HEK293T (cell line): Measurements from ENCODE around the gene SLC5A10.

Source experiments
- BHLHE40 ChIP-seq: fragments of 450-650 bp; IDR thresholded peaks from 2 replicates; pipeline ENCODE4 v1.6.1; 2016; ENCODE audit warnings: mild to moderate bottlenecking, moderate library complexity, borderline replicate concordance
- ELF4 ChIP-seq: fragments of 450-650 bp; IDR thresholded peaks from 2 replicates; pipeline ENCODE4 v1.6.1; 2017; ENCODE audit warnings: antibody characterized with exemption
- FOXA1 ChIP-seq: fragments of 450-650 bp; IDR thresholded peaks from 2 replicates; pipeline ENCODE4 v1.6.1; 2016; ENCODE audit warnings: mild to moderate bottlenecking
- FOXK2 ChIP-seq: fragments of 450-650 bp; IDR thresholded peaks from 2 replicates; pipeline ENCODE4 v1.6.1; 2016; ENCODE audit warnings: mild to moderate bottlenecking
- FOXM1 ChIP-seq: fragments of 450-650 bp; IDR thresholded peaks from 2 replicates; pipeline ENCODE4 v1.6.1; 2017; ENCODE audit warnings: mild to moderate bottlenecking, borderline replicate concordance
- HDGF ChIP-seq: fragments of 450-650 bp; IDR thresholded peaks from 2 replicates; pipeline ENCODE4 v1.6.1; 2017; ENCODE audit warnings: antibody characterized with exemption, borderline replicate concordance
- NFRKB ChIP-seq: fragments of 450-650 bp; IDR thresholded peaks from 2 replicates; pipeline ENCODE4 v1.6.1; 2016; ENCODE audit warnings: mild to moderate bottlenecking, moderate library complexity
- SP1 ChIP-seq: fragments of 450-650 bp; IDR thresholded peaks from 2 replicates; pipeline ENCODE4 v1.6.1; 2017
- SUZ12 ChIP-seq: fragments of 450-650 bp; IDR thresholded peaks from 2 replicates; pipeline ENCODE4 v1.6.1; 2016; ENCODE audit warnings: mild to moderate bottlenecking
- TARDBP ChIP-seq: fragments of 450-650 bp; IDR thresholded peaks from 2 replicates; pipeline ENCODE4 v1.6.1; 2016
- TF ChIP-seq, protein P1 (sequence below): fragments of 450-650 bp; IDR thresholded peaks from 2 replicates; pipeline ENCODE4 v1.6.1; 2016

DNA sequence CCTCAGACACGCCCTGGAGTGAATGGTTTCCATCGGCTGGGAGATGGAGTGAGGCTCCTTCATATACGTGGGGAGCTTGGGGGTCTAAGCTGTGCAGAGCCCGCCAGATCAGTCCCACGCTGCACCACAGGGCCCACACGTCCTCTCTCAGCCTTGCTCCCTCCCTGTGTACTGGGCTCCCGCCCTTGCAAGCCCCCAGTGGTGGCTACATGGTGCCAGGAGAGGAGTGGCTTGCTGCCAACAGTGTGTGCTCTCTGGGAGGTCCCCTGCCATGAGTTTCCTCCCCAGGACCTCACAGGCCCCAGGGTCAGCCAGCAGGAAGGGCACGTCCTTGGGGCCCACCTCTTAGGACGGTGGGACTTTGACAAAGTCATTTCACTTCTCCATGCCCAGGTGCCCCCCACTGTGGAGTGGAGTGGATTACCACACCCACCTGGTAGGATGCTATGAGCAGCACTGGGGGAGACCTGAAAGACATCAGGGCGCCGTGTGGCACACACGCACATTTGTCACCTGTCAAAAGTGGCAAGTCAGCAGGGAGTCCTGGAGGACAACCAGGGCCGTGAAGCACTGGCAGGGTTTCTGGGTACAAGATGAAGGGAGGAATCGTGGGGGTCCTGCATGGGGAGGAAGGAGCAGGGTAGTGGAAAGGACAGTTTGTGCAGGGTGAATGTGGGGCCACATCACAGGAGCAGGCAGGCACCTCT lies 13.7 kb downstream of the SLC5A10 start:
- TF ChIP-seq, protein P1, sequence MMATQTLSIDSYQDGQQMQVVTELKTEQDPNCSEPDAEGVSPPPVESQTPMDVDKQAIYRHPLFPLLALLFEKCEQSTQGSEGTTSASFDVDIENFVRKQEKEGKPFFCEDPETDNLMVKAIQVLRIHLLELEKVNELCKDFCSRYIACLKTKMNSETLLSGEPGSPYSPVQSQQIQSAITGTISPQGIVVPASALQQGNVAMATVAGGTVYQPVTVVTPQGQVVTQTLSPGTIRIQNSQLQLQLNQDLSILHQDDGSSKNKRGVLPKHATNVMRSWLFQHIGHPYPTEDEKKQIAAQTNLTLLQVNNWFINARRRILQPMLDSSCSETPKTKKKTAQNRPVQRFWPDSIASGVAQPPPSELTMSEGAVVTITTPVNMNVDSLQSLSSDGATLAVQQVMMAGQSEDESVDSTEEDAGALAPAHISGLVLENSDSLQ, result no peak
- TF ChIP-seq HDGF, result no peak
- no peak for TF ChIP-seq NFRKB
- TF ChIP-seq ELF4, result no peak
- no peak for TF ChIP-seq SP1
- TF ChIP-seq SUZ12, result no peak
- TF ChIP-seq BHLHE40, result no peak
- TF ChIP-seq FOXA1, result no peak
- TF ChIP-seq FOXM1, result no peak
- TF ChIP-seq FOXK2, result no peak
- no peak for TF ChIP-seq TARDBP
